GM18526 (cell line): Measurements from ENCODE around the gene MITF.

ENCODE experiments used
- POLR2A ChIP-seq: IDR thresholded peaks from 3 replicates; pipeline ENCODE4 v1.6.1; 2011; ENCODE audit not compliant: insufficient read length; ENCODE audit errors: extremely low read depth

The MITF gene

DNA sequence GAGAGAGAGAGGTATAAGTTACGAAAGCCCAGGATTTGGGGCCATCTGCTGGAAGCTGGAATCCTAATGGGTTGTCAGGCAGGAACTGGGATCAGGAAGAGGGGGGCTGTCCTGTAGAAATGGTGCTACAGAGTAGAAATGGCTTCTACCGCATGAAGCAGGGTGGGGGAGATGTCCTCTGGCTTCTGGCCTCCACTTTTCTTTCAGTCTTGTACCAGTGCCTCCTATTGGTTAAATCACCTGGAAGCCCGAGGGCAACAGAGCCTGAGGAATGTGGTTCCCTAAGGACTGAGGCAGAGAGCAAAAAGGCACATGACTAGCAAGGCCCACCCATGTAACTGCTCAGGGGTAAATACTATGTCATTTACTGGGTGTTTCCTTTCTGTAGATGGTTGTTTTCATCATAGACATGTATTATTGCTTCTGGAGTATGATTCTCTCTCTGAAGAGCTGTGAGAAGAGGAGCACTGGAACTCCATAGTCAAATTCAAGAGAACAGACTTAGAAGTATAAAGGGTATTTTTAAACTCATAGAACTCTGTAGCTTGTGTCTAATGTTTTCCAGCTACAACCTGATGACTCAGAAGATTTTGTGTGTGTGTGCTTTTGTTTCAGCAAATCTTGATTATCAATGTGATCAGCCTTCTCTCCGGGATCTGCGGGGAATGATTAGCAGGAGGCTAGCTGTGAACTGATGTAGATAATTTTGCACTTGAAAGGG is 20.2 kb upstream of the MITF start:
- no peak for TF ChIP-seq POLR2A

- TF ChIP-seq POLR2A = no peak
These were observed 19.6 kb upstream of the MITF start for GRCh38 chr3:69719587-69720122.

GRCh38 chr3:69720824-69721223 is 18.4 kb upstream of the MITF start:
- TF ChIP-seq POLR2A = no peak

- TF ChIP-seq POLR2A = no peak
These were observed 15.9 kb upstream of the MITF start for GRCh38 chr3:69723389-69723788.

DNA sequence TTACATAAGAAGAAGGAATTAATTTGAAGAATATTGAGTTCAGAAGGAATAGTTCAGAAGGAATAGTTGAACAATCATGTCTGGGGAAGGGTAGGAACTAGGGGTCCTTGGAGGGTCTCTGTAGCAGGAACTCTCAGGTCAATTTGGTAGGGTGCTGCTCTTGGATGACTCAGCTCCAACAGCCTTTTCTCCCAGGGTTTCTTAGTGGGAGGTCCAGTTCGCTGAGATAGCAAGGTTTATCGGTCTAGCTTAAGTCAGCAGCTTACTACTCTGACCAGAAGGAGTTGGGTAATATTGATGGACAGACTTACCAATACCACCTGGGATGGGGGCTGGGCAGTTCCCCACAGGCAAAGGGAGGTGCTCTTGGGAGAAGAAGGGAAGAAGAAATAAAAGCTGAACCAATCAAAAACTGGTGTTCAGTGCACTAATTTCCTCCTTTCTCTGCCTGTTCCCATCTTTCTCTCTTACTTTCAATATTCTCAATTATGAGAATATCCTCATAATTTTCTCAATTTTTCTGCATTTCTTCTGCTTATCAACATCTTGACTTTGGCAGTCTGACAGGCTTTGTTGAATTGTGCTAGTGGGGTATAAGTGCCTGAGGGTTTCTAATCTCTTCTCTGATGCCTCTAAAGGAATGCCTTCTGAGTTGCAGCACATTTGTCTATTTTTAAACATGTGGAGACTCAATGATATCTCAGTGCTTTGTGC is 14.4 kb upstream of the MITF start:
- no peak for TF ChIP-seq POLR2A

DNA sequence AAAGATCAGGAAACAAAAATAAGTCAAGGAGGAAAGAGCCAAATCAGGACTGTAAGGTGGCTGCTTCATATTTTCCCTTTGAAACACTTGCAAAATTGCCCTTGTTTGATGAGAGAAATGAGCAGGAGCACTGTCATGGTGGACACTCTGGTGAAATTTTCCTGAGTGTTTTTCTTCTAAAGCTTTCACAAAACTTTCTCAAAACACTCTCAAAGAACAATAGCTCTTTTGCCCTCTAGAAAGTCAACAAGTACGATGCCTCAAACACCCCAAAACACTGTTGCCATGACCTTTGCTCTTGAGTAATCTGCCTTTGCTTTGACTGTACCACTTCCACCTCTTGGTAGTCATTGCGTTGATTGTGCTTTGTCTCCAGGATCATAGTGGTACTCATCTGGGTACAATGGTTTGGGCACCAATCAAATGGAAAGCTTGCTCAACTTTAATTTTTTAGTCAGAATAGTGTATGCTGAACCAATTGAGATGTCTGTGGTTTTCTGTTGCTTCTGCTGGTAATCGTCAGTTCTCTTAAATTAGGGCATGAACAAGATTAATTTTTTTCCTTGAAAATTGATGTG is 13.2 kb upstream of the MITF start:
- no peak for TF ChIP-seq POLR2A

DNA sequence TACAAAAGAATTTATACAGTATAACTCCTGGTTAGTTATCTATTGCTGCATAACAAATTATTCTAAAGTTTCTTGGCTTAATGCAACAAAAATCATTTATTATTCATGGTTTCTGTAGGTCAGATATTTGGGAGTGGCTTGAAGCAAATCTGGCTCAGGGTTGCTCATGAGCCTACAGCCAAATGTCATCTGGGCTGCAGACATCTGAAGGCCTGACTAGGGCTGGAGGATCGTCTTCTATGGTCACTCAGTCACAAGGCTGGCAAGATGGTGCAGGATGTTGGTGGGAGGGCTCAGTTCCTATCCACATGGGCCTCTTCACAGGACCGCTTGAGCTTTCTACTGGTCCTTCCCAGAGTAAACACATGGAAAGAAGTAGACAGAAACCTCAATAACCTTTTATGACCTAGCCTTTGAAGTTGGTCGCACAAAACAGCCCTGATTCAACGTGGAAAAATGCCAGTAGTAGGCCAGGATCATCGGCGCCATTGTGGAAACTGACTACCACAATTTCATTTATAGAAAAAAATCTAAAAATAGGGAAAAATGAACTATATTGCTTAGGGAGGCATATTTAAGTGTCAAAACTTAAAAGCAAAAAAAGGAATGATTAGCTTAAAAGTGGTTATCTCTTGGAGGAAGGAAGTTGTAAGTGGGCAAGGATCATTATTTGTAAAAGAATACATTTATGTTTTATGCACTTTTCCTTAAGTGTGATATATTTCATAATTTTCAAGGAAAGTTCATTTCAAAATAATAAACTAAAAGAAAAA is 9.9 kb upstream of the MITF start:
- TF ChIP-seq POLR2A = no peak

DNA sequence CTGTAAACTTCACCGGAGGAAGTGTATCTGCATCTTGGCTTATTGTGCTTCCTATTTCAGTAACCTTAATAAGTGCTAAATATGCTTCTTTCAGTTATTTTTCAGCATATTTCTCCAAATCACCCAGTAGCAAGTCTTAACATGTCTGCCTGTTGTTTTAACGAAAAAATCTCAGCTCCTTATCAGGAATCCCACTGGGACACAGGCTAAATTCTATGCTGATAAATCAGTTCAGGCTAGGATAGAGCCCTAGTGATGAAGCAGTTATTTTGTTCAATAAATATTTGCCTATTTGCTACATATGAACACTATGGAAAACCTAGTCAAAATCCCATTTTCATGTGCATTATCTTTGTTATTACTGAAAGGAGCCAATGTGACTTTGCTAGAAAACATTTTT is 8.2 kb upstream of the MITF start:
- TF ChIP-seq POLR2A = no peak

- no peak for TF ChIP-seq POLR2A
These were observed 3.4 kb upstream of the MITF start for GRCh38 chr3:69735893-69736292.

GRCh38 chr3:69737392-69737791 is 1.9 kb upstream of the MITF start:
- no peak for TF ChIP-seq POLR2A

DNA sequence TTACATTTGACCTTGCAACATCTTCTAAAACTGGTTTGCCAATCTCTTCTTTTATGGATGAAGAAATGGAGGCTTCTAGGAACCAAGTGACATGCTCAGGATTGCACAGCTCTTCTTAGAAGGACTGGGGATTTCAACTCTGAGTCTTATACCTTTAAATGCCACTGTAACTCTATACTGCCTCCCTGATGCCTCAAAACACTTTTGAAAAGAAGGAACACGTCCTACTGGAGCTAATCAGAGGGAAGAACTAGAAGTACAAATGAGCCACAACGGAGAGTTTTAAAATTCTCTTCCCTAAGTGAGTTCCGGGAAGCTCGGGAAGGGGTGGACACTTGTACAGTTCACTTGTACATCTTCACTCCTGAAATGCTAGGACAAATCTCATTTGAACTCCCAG is 949 bp upstream of the MITF start:
- TF ChIP-seq POLR2A = no peak

GRCh38 chr3:69738859-69739203 is 433 bp upstream of the MITF start:
- TF ChIP-seq POLR2A = no peak

DNA sequence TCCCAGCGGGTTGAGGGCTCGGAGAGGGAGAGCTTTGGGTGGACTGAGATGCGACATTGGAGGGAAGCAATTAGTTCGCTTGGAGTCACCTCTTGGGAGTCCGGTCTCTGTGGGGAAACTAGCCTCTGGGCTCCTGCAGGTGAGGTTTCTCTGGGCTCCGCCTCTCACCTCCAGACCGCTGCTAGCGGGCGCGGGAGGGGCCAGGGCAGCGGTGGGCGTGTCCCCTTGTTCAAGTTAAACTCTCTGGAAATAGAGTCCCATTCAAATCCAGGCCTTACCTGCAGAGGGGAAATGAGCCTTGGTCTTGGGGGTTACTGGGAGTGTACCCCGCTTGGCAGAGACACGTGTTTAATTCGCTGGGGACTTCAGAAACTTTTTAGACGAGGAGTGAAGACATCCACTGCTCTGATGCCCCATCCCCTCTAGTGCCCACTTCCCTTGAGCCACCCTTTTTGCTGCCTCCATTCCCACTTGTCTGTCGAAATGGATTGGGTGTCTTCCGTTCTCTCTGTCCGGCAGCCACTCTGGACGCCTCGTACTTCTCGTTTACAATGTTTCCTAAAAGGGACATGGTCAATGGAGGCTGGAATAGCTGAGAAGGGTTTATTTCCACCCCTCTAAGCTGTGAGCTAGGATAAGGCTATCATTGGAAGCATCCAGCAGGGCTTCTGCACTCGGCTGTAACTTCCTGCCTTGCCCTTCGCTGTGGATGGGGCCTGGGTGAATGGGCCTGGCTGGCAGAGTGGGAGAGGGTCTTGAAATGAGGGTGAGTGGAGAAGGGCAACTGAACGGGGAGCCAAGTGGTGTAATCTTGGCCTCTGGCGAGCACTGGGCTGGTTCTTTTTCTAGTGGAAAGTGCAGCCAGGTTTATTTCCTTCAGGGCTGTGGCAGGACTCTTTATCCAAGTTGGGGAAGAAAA is 1.1 kb downstream of the MITF start:
- no peak for TF ChIP-seq POLR2A

GRCh38 chr3:69741032-69741767 is 1.9 kb downstream of the MITF start:
- TF ChIP-seq POLR2A = no peak
